Stimulated activated CD4-positive, alpha-beta T cell treated with anti-CD3 and anti-CD28 coated beads, Interleukin-2, amount 100 ng/mL, for 48 hours (primary cell): ENCODE results near the gene KLHL25.

Experiments
- DNase-seq, 2 donors: peaks; one replicate each; pipeline ENCODE4 v3.0.0-alpha.2; 2020

KLHL25 gene

DNA sequence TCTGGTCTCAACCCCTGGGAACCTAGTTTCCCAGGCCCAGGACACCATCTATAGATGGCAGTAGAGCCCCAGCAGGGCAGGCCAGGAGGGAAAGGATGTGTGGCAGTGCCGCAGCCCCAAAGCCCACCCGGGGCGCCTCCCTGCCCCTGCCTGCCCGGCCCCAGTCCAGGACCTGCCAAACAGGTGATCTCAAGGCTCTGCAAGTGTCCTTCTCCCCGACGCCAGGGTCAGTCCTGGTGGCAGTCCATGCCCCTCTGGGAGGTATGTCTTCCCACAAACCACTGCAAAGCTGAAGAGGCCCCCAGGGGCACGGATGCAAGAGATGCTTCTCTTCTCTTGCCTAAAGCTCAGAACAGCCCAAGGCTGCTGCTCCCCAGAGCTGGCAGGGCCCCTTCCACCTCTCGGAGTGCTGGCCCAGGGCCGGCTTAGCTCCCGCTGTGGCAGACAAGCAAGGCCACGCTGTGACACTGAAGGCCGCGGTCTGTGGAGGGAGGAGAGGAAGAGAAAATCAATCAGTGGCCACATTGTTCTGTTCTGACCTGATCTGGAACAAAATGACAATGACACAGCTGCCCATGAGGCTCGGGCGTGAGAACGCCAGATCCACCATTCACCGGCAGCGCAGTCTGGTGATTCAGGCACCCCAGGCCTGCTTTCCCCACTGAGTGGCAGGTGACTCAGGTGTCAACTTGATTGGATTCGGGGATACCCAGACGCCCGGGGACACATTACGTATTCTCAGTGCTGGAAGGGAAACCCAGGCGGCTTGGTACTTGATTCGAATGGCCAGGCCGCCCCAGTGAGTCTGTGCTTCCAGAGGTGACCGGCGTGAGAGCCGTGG is 34.0 kb downstream of the KLHL25 start:
- DNase-seq, result no peak

DNA sequence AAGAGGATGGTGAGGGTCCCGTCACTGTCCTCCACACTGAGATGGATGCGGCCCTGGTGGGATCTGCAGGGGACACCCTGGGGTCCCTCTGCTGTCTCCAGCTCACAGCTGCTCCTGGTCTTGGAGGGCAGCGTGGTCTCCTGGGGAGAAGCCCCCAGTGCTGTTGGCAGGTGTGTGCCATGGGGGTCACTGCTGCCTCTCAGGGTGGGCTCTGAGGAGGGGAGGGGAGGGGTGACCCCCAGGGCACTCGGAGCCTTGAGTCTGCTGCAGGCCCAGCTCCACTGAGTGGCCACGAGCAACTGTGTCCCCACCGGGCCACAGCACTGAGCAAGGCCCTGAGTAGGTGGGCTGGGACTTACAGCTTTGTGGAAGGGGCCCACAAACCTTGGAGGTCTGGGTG is 34.7 kb downstream of the KLHL25 start:
- DNase-seq, result no peak

- no peak for DNase-seq
Measured at GRCh38 chr15:85759376-85759775, 35.3 kb downstream of the KLHL25 start.

DNA sequence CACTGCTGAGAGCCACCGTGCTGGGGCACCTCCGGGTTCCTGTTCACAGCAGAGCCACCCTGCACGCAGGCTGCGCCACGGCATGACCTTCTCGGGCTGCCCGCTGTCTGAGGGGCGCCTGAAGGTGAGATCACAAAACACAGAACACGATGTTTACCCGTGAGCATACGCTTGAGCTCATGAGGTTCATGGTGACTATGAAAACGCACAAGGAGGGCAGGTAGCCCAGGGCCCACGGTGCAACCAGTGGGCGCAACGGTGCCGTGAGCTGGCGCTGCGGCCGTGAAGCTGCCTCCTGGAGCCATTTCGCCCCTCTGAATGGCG is 36.1 kb downstream of the KLHL25 start:
- DNase-seq, result no peak

- DNase-seq, result no peak
Measured at GRCh38 chr15:85757939-85758654, 36.6 kb downstream of the KLHL25 start.

GRCh38 chr15:85757073-85757938 is 37.4 kb downstream of the KLHL25 start:
- no peak for DNase-seq

DNA sequence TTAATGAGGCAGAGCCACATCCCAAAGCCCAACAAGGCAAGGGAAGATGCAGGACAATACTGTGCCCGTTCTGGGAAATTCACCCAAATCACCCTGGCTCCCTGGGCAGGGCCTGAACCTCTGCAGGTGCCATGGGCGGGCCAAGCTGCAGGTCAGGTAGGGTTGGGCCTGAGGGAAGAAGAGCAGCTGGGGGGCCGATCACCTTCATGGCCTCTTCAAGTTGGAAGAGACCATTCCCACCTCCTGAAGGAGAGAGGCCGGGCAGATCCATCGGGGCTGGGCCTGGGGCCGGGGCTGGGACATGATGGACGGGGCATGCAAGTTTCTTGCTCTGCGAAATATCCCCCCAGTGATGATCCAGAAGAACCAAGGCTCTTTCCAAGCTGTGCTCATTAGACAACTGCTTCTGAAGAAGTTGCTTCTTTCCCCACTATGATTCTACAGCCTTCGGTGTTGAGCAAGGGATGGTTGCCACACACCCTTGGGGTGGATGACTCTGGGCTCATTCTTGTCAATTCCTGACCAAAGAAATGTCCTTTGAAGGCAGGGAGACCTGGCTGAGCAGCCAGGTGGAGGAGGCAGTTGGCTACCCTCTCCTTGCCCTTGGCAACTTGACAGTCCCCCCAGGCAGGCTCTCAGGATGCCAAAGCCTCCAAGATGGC is 38.2 kb downstream of the KLHL25 start:
- DNase-seq, result no peak

DNA sequence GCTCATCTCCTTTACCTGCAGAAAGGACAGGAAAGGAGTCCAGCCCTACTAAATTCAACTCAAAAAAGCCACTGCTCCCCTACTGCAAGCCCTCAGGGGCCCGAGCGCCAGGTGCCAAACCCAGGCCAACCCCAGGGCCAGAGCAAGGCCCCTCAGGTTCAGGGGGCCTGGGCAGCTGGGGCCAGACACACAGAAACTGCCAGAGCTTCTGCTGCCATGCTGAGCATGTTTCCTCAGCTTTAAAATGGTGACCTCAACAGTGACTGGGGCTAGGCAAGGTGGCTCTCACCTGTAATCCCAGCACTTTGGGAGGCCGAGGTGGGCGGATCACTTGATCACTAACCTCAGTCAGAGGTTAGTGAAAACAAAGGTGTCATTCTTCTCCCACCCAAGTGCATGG is 38.8 kb downstream of the KLHL25 start:
- no peak for DNase-seq

GRCh38 chr15:85755471-85755870 is 39.3 kb downstream of the KLHL25 start:
- DNase-seq, result no peak

- no peak for DNase-seq
Measured at GRCh38 chr15:85754989-85755388, 39.7 kb downstream of the KLHL25 start.

GRCh38 chr15:85753791-85754452 is 40.8 kb downstream of the KLHL25 start:
- no peak for DNase-seq

- no peak for DNase-seq
Measured at GRCh38 chr15:85753261-85753660, 41.5 kb downstream of the KLHL25 start.

- DNase-seq, result no peak
Measured at GRCh38 chr15:85752491-85752961, 42.2 kb downstream of the KLHL25 start.

DNA sequence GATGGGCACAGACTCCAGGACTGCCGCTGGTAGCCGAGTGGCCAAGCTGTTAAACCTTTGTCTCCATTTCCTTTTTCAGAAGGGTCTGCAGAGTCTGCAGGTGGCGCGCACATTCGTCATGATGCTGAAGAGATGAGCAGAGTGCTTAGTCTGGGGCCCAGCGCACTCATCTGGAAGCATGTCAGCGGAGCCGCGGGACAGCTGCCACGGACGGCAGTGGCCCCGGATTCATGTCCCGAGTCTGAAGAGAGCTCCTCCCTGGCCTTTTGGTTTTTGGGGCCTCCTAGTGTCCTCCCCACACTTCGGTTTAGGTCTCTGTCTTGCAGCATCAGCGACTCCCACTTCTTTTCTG is 42.6 kb downstream of the KLHL25 start:
- DNase-seq, result no peak

- DNase-seq, result no peak
Measured at GRCh38 chr15:85751291-85752123, 43.2 kb downstream of the KLHL25 start.

DNA sequence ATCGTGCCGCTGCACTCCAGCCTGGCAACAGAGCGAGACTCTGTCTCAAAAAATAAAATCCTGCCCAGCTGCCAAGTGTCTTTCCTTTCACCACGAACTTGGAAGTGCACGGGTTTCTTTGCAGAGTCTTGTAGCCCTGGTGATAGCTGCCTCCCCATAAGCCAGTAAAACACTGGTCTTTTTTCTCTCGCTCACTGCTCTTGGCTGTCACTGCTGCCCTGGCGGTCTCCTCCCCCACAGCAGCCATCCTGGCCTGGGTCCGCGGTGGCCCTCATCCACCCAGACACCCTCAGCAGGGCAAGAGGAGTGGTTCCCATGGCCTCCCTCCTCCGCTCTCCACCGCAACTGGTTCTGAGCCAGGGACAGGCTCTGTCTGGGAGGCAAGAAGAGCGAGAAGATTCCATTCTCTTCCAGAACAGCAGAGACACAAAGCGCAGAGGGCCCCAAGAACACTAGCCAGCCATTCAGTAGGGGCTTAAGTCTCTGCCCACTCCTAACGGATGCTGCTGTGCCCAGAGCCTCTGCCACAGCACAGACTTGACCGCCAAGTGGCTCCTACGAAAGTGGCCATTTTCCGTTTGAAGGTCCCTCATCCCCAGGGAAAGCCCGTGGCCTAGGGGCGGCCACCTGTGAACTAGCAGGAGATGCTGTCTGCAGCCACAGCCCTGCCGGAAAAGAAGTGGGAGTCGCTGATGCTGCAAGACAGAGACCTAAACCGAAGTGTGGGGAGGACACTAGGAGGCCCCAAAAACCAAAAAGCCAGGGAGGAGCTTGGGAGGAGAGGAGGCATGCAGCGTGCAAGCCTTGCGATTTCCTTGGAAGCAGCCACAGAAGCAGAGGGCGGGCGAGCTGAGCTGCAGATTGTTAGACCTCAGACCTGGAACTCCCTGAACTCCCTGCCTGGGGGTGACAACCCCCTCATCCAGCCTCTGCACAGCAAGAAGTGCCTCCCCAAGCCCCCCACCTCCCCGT is 44.1 kb downstream of the KLHL25 start:
- DNase-seq, result no peak

DNA sequence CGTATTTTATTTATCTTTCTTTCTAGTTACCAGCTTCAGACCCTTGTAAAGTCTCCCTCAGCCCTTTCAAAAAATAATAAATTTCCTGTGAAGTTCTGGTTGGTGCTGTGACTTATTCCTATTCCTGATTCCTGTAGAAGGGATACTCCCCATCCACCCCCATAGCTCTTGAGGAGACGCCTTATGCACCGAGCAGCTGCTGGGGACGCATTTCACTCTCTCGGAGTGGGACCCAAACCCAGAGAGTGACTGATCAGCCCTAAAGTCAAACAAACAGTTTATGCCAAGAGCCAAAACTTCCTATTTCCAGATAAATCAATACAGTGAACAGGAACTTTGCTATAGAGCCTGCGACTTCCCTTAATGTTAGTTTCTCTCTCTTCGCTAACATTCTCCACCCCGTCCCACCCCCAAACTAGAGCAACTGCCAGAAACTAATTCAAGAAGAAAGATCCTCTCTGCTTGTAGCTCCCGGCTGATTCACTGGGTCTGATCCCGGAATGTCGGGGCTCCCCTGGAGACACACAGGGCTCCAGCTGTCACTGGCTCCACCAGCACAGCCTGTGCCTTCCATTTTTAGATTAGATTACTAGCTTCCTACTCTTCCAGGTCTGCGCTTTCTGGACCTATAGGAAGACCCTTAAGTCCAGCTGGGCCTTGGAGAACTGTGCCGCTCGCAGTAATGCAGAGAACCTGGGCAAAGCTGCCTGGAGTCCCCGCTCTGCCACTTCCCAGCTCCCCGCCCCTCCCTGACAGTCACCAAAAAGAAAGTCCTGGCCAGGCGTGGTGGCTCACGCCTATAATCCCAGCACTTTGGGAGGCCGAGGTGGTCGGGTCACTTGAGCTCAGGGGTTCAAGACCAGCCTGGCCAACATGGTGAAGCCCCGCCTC is 45.2 kb downstream of the KLHL25 start:
- DNase-seq, result no peak

DNA sequence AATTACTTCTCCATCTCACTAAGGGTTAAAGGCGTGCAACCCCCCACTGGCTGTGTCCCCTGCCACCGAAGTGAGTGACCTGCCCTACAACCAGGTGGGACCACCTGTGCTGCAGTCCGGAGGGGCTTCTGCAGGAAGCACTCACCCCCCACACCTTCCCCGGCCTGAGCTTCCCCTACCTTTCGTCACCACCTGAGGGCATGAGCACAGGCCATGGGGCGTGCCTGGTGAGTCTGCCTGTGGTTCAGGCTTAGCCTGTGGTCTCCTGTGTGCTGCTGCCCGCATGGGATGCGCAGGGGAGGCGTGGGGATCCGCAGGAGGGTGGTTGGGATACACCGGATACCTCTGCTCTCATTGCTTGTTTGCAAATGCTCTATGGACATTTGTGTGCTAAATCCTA is 46.0 kb downstream of the KLHL25 start:
- no peak for DNase-seq

DNA sequence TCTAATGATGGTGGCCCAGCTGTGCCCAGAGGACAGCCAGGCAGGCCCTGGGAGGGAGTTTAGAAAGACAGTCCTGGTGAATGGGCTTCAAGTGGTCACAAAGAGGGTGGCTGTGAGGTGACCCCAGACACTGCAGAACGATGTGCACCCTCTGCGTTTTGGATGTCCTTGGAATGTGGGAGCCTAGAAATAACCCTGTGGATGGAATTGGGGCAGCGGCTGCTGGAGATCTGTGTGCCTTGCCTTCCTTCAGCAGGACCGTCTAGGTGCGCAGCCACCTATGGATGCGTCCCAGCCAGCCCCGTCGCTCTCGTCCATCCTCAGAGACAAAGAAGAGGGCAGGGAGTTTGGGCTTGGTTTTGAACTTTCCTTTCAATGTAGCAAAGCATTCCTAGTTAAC is 46.5 kb downstream of the KLHL25 start:
- DNase-seq, result no peak
